ENCODE measurements around the gene SAPCD2.

- TF ChIP-seq, protein P1, sequence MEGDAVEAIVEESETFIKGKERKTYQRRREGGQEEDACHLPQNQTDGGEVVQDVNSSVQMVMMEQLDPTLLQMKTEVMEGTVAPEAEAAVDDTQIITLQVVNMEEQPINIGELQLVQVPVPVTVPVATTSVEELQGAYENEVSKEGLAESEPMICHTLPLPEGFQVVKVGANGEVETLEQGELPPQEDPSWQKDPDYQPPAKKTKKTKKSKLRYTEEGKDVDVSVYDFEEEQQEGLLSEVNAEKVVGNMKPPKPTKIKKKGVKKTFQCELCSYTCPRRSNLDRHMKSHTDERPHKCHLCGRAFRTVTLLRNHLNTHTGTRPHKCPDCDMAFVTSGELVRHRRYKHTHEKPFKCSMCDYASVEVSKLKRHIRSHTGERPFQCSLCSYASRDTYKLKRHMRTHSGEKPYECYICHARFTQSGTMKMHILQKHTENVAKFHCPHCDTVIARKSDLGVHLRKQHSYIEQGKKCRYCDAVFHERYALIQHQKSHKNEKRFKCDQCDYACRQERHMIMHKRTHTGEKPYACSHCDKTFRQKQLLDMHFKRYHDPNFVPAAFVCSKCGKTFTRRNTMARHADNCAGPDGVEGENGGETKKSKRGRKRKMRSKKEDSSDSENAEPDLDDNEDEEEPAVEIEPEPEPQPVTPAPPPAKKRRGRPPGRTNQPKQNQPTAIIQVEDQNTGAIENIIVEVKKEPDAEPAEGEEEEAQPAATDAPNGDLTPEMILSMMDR (IDR thresholded peaks at IDR 0.05; ENCODE audit: poor library complexity, severe bottlenecking) = no peak
- TF ChIP-seq EZH2 (IDR thresholded peaks at IDR 0.05; ENCODE audit: borderline replicate concordance, insufficient read depth, low read length, poor library complexity, severe bottlenecking) (no peak), SMC3 (conservative IDR thresholded peaks at IDR 0.05; ENCODE audit: poor library complexity) (no peak), POLR2AphosphoS5 (IDR thresholded peaks at IDR 0.05) (no peak), EP300 (conservative IDR thresholded peaks at IDR 0.05; ENCODE audit: poor library complexity, severe bottlenecking) (no peak), RAD21 (conservative IDR thresholded peaks at IDR 0.05) (no peak), REST (IDR thresholded peaks at IDR 0.05; ENCODE audit: borderline replicate concordance) (no peak)
Observed at GRCh38 chr9:137022662-137023008, 47.7 kb downstream of the SAPCD2 start.
